Measurements from ENCODE around the gene AMER3. TPM values are rescaled to one million over a fixed set of nuclear protein-coding genes. Genes with fewer than 3 reads are reported as not detected.

Gene AMER3
- total and polyA plus RNA-seq, 2 experiments from 2014 or later = 0.05 to 1.00 TPM

DNA sequence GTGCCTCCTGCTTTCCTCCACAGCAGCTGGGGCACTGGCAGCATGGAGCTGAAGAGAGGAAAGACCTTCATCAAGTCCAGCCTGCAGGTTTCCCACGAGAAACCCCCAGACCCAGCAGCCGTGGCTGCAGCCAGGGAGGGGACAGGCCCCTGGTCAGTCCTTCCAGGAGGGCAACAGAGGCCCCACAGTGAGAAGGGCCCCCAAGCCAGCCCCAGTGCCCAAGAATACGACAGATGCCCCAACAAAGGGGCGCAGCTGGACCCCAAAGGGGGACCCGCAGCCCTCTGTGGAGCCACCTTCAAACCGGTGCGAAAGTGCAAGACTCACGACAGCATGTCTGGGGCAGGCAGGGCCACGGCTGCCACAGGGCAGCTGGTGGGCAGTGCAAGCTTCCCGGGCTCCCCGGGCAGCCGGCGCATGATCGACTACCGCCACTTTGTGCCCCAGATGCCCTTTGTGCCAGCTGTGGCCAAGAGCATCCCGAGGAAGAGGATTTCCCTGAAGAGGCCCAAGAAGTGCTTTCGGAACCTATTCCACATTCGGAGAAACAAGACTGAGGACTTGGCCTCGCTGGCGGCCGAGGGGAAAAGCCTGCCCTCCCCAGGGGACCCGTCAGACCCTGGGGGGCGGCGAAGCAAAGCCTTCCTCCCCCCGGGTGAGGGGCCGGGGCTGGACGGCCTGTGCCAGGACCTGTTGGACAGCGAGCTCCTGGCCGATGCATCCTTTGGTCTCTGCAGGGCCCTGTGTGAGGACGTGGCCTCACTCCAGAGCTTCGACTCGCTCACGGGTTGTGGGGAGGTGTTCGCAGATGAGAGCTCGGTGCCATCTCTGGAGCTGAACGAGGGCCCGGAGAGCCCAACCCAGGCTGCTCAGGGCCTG is 6.9 kb downstream of the AMER3 start:
- Histone ChIP-seq H3K4me2 (no peak overlapping the region), H4K20me1 (ENCODE audit: insufficient read depth, poor library complexity, severe bottlenecking) (no peaks in the 10 kb centered on the region), H3K9me3 (ENCODE audit: low read depth) (no peaks in the 10 kb centered on the region), H3K27me3 (peaks cover 15% of the 10 kb centered on the region), H3K27ac (no peak overlapping the region), H2AFZ (no peak overlapping the region), H3K9me2 (replicated peaks; ENCODE audit: insufficient read depth) (no peaks in the 10 kb centered on the region), H3K4me1 (ENCODE audit: insufficient read depth) (no peaks in the 10 kb centered on the region), H3K4me3 (no peak overlapping the region), H3K79me2 (no peaks in the 10 kb centered on the region), H3K36me3 (replicated peaks; ENCODE audit: insufficient read depth, low read depth) (no peaks in the 10 kb centered on the region)
- DNase-seq (ENCODE audit: low spot score) = no peak
- TF ChIP-seq, protein P1, sequence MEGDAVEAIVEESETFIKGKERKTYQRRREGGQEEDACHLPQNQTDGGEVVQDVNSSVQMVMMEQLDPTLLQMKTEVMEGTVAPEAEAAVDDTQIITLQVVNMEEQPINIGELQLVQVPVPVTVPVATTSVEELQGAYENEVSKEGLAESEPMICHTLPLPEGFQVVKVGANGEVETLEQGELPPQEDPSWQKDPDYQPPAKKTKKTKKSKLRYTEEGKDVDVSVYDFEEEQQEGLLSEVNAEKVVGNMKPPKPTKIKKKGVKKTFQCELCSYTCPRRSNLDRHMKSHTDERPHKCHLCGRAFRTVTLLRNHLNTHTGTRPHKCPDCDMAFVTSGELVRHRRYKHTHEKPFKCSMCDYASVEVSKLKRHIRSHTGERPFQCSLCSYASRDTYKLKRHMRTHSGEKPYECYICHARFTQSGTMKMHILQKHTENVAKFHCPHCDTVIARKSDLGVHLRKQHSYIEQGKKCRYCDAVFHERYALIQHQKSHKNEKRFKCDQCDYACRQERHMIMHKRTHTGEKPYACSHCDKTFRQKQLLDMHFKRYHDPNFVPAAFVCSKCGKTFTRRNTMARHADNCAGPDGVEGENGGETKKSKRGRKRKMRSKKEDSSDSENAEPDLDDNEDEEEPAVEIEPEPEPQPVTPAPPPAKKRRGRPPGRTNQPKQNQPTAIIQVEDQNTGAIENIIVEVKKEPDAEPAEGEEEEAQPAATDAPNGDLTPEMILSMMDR (IDR thresholded peaks at IDR 0.05; ENCODE audit: poor library complexity) = no peak
- no peak for TF ChIP-seq EZH2phosphoT487 (IDR thresholded peaks at IDR 0.05; ENCODE audit: low read depth, severe bottlenecking, unreplicated experiment)
- no peak for TF ChIP-seq EZH2 (IDR thresholded peaks at IDR 0.05; ENCODE audit: borderline replicate concordance)
- 91% methylated on average over 35 of the region's 37 CpGs for WGBS (ENCODE audit: low lambda C conversion rate, missing lambda C conversion rate)

GRCh38 chr2:130762910-130763385 is 7.6 kb downstream of the AMER3 start:
- no peak overlapping the region for H3K4me3 ChIP-seq
- H3K27ac ChIP-seq = no peak overlapping the region
- H3K4me1 ChIP-seq (ENCODE audit: insufficient read depth) = no peaks in the 10 kb centered on the region
- H3K9me3 ChIP-seq (ENCODE audit: low read depth) = no peaks in the 10 kb centered on the region
- no peaks in the 10 kb centered on the region for H4K20me1 ChIP-seq (ENCODE audit: insufficient read depth, poor library complexity, severe bottlenecking)
- no peak for DNase-seq (ENCODE audit: low spot score)
- no peak overlapping the region for H2AFZ ChIP-seq
- H3K27me3 ChIP-seq = peaks cover 11% of the 10 kb centered on the region
- H3K9me2 ChIP-seq (replicated peaks; ENCODE audit: insufficient read depth) = no peaks in the 10 kb centered on the region
- TF ChIP-seq EZH2phosphoT487 (IDR thresholded peaks at IDR 0.05; ENCODE audit: low read depth, severe bottlenecking, unreplicated experiment) (no peak), EZH2 (IDR thresholded peaks at IDR 0.05; ENCODE audit: borderline replicate concordance) (no peak)
- TF ChIP-seq, protein P1 (IDR thresholded peaks at IDR 0.05; ENCODE audit: poor library complexity) = no peak
- H3K79me2 ChIP-seq = no peaks in the 10 kb centered on the region
- no peaks in the 10 kb centered on the region for H3K36me3 ChIP-seq (replicated peaks; ENCODE audit: insufficient read depth, low read depth)
- WGBS (ENCODE audit: low lambda C conversion rate, missing lambda C conversion rate) = 95% methylated on average over 22 of the region's 22 CpGs
- H3K4me2 ChIP-seq = no peak overlapping the region

DNA sequence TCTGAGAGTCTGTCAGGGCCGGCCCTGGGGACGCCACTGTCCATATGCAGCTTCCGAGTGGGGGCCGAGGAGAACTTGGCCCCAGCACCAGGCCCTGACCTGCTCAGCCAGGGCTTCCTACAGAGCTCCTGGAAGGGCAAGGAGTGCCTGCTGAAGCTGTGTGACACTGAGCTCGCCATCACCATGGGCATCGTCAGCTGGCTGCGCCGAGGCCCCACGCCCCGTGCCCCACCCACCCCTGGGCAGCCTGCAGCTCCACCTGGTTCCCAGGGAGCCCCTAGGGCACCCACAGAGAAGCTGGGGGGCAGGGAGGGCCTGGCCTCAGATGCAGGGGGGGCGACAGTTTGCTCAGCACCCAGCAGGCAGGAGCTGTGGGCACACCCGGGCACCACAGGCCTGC is 8.1 kb downstream of the AMER3 start:
- no peak overlapping the region for H3K4me2 ChIP-seq
- no peaks in the 10 kb centered on the region for H3K4me1 ChIP-seq (ENCODE audit: insufficient read depth)
- H2AFZ ChIP-seq = no peak overlapping the region
- TF ChIP-seq, protein P1 (IDR thresholded peaks at IDR 0.05; ENCODE audit: poor library complexity) = no peak
- no peak for TF ChIP-seq EZH2 (IDR thresholded peaks at IDR 0.05; ENCODE audit: borderline replicate concordance)
- TF ChIP-seq EZH2phosphoT487 (IDR thresholded peaks at IDR 0.05; ENCODE audit: low read depth, severe bottlenecking, unreplicated experiment) = no peak
- no peaks in the 10 kb centered on the region for H3K9me2 ChIP-seq (replicated peaks; ENCODE audit: insufficient read depth)
- no peak for DNase-seq (ENCODE audit: low spot score)
- H4K20me1 ChIP-seq (ENCODE audit: insufficient read depth, poor library complexity, severe bottlenecking) = no peaks in the 10 kb centered on the region
- H3K9me3 ChIP-seq (ENCODE audit: low read depth) = no peaks in the 10 kb centered on the region
- H3K27ac ChIP-seq = no peak overlapping the region
- H3K27me3 ChIP-seq = peaks cover 6% of the 10 kb centered on the region
- no peaks in the 10 kb centered on the region for H3K36me3 ChIP-seq (replicated peaks; ENCODE audit: insufficient read depth, low read depth)
- 88% methylated on average over 6 of the region's 12 CpGs for WGBS (ENCODE audit: low lambda C conversion rate, missing lambda C conversion rate)
- H3K4me3 ChIP-seq = no peak overlapping the region
- H3K79me2 ChIP-seq = no peaks in the 10 kb centered on the region

All from hepatocyte (in vitro differentiated cells).